GM21529 (cell line): ENCODE measurements around the gene MYL7.
"Not testable (repeated sequence)": the region's sequence is repeated elsewhere in the genome, so short reads cannot be mapped to it uniquely, and the experiment has no call there.

Source experiments
- ATAC-seq: cut with Tn5 transposase; IDR thresholded peaks from one replicate; pipeline ENCODE4 v1.9.1; 2021; ENCODE audit not compliant: unreplicated experiment

MYL7 gene, protein sequence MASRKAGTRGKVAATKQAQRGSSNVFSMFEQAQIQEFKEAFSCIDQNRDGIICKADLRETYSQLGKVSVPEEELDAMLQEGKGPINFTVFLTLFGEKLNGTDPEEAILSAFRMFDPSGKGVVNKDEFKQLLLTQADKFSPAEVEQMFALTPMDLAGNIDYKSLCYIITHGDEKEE

DNA sequence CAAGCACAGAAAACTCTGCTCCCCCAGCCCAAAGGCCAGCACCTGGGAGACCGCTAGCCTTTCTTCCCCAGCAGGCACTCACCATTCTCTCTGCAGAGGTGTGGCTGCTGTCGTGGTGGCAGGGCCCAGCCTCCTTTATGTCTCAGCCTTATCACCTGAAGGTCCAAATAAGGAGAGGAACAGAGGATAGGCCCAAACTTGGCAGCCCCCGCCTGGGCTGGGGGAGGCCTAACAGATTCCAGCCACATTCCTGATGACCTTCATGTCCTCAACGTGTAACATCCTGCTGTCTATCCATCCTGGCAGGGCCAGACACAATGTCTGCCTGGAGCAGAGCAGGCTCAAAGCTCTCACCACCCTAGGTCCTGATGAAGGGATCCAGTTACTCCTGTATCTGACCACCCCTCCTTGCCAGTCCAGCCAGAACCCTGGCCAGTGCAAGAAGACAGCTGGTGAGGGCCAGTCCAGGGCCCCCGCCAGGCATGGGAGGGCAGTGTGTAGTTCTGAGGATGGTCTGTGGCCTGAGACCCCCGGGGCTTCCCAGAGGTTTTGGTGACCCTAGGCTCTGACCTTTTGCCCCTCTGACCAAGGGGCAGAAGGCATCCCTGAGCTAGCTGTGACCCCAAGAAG, at the start of gene MYL7:
Gene MYL7 (minus strand): TSS at position 112 of the 630 bp plus-strand sequence. CDS start 27 bp downstream, at position 85.
- ATAC-seq: no peak

- ATAC-seq: no peak
These were observed 49.1 kb upstream of the MYL7 start for GRCh38 chr7:44189993-44190872.

DNA sequence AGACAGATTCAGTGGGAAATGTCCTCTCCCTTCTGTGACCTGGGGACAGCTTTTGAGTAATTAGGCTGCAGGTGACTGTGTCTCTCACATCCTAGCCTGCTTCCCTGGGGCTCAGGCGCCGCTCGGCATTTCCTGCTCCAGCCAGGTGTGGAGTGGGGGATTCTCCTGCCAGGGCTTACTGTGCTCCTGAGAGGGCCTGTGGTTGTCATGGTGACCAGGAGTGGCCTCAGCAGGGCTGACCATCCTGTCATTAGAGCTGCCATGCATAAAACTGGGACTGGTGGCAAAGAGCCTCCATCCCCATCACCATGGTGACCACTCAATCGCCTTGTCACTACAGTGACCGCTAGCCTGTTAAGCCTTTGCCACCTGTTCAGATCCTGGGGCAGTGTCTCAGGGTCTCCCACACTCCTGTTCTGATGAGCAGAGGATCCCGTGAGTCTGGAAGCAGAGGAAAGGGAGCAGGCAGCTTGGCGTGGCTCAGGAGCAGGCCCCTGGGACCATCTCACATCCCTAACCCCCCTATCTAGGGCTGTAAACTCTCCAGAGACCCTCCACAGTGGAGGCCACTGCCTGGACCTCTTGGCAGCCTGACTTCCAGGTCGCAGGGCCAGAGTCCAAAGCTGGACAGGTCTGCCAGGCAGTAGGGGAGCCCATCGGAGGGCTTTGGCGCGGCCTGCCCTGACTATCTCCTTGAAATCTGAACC, 48.3 kb upstream of the MYL7 start, which contains the start of gene GCK:
Gene GCK (minus strand): TSS at position 154 of the 707 bp plus-strand sequence. CDS start 486 bp downstream, outside the sequence.
- no peak for ATAC-seq

GRCh38 chr7:44188480-44189225, 47.5 kb upstream of the MYL7 start:
- no peak for ATAC-seq

DNA sequence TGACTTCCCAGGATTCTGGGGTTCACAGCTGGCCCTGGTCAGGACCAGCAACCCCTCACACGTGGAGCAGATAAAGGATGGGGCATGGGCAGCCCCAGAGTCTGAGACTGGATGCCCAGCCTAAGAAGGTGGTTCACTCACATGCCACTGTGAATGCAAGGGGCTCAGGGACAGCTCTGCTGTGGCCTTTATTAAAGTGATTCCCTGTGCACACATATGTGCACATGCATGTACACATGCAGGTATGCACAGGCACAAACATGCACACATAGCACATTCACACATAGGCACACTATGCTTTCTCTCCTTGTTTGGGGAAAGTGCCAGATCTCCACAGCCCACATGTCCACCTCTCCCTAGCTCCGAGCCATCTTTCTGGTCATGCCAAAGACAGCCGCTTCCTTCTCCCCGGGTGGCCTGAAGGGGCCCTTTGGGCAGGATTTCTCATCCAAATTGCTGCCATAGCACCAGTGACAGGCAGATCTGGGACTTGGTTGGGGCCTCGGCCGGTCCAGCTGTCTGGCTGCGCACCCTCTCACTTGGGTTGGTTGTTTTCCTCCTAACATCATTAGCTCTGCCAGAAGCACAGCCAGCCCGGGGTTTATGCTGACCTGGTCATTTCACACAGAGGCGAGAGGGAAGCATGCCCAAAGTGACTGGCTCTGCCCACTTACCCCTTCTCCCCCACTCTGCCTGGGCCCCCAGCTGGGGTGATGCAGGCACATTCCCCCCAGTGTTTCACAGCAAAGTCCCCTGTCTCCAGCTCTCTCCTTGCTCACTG, 46.7 kb upstream of the MYL7 start:
- no peak for ATAC-seq

GRCh38 chr7:44186736-44187135, 45.6 kb upstream of the MYL7 start:
- ATAC-seq: no peak

GRCh38 chr7:44185729-44186128, 44.6 kb upstream of the MYL7 start:
- ATAC-seq: no peak

- ATAC-seq: no peak
These were observed 43.8 kb upstream of the MYL7 start for GRCh38 chr7:44184873-44185446.

DNA sequence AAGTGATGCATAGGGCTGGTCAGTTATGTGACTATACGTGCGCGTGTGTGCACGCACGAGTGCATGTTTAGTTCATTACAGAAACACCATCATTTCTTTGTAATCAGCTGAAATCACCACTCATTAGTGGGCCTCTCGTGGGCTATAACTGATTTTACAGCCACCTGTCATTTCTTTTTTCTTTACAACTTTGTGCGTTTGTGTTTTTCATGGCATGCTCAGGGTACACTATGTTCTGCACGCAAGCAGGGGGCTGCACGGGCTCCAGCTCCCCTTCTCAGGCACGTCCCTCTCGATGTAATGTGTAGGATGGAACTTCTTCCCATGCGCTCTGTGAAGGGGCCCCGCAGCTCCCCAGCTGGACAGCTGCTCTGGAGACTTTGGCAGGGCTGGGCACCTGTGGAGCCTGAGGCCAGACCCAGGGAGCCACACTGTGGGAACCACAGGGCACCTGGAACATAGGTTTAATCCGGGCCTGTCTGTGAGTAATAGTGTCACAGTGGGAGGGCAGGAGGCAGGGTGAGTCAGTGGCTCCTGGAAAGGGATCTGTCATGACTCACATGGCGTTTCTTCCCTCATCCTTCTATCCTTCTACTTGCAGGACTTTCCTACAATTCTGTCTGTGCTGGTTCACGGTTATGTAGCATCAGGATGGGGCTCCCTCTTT, 43.2 kb upstream of the MYL7 start:
- no peak for ATAC-seq

- ATAC-seq: no peak
These were observed 42.3 kb upstream of the MYL7 start for GRCh38 chr7:44183386-44183785.

DNA sequence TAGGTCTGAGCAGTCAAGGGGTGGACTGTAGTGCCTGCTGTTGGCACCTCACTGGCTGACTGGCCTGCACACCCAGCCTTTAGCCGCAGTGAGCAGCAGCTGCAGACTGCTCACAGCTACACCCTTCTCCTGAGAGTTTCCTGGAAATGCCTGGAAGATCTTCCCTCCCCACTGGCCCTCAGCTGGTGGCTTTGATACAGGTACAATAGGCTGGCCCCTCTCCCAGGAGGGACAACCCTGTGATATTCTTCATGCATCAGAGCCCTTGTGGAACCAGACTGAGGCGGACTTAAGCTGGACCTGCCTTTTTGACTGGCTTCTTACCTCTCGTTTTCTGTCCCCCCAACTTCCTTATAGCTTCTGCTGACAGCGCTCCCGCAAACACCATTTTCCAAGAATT, 41.7 kb upstream of the MYL7 start:
- no peak for ATAC-seq

DNA sequence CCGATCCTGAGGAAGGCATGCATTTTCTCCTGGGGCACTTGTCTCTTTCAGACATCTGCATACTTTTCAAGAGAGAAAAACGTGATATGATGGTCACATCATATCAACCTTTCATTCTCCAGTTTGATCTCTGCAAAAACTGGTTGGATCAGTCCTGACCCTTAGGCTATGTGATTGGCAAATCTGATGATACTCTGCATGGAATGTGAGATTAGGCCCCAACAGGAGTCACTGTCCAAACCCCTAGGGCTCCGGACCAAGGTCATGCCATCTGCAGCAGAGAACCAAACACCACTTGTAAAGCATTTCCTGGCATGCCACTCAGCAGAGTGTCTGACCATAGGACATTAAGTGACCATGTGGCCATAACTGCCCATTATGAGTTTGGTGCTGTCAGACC, 39.5 kb upstream of the MYL7 start:
- no peak for ATAC-seq

DNA sequence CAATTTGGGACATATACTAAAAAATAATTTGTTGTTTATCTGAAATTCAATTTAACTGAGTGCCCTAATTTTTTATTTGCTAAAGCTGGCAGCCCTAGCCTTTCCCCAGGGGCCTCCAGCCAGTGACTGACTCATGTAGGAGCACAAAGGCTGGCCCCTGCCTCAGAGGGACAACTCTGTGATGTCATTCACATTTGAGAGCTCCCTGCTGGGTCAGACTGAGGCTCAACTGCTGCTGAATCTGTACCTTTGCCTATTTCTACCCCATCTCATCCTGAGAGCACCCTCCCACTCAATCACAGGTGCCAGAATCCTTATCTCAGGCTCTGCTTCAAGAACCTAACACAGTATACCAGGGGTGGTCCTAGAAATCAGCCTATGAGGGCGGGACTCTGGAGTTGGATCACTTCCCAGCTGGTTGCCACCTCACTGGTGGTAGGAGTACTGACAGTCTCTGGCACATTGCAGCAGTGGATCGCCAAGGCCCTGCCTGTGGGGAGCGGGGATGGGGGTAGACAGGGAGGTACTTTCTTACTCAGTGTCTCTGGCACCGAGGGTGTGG, 36.5 kb upstream of the MYL7 start:
- ATAC-seq: no peak

DNA sequence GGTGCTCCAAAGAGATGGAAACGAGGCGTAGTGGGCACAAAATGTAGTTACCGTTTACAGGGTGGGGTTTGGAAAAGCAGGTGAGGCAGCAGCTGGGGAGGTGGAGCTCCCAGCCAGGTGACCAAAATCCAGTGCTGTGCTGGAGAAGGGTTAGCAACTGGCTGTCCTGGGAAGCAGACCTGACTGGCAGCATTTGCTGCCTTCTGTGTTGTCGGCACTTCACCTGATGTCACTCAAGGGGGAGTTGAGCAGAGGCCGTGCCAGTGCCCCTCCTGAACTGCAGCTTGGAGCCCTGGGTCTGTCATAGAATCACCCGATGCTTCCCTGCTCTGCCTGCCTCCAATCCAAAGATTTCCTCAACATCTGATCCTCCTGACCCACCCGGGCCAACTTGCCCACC, 35.4 kb upstream of the MYL7 start:
- ATAC-seq: no peak

- no peak for ATAC-seq
These were observed 34.6 kb upstream of the MYL7 start for GRCh38 chr7:44175730-44176129.

- not testable (repeated sequence) for ATAC-seq
These were observed 33.5 kb upstream of the MYL7 start for GRCh38 chr7:44174694-44174948.

DNA sequence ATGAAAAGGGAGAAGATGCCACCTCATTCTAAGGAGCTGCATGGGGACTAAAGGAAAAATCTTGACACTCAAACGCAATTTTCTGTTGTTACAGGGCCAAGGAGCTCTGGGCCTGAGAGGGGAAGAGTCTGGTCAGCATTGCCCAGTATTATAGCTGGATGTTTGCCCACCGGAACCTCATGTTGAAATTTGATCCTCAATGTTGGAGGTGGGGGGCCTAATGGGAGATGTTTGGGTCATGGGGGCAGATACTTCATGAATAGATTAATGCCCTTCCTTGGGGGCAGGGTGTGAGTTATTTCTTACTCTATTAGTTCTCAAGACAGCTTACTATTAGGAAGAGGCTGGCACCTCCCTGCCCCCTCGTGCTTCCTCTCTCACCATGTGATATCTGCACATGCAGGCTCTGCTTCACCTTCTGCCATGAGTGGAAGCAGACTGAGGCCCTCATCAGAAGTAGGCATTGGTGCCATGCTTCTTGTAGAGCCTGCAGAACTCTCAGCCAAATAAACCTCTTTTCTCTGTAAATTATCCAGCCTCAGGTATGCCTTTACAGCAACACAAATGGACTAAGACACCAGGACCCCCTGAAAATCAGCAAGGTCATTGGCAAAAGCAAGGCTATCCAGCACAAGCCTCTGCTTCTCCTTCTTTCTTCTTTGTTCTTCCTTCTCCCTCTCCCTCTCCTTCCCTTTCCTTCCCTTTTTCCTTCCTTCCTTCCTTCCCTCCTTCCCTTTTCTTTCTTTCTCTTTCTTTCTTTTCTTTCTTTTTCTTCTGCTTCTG, 33.0 kb upstream of the MYL7 start:
- no peak for ATAC-seq

GRCh38 chr7:44172803-44173424, 31.8 kb upstream of the MYL7 start:
- no peak for ATAC-seq
